HepG2 (cell line): ENCODE data around the gene CDV3. TPM values are rescaled to one million over a fixed set of nuclear protein-coding genes. Genes with fewer than 3 reads are reported as not detected.

Experiments used
- ATAC-seq: fragments of 200-7000 bp; cut with Tn5 transposase; 3 replicates; pipeline ENCODE4 v1.9.1; 2020; ENCODE audit warnings: mild to moderate bottlenecking, moderate library complexity
- BruUV-seq: library from RNA; stranded (reverse); fragments of 400-500 nt; replicated peaks from 2 replicates; lab custom pipeline; 2021; lab: Mats Ljungman, UMichigan
- CTCF ChIA-PET: fragments of 300-600 bp; formaldehyde crosslinking; extraction: SDS; loops from one replicate; lab custom pipeline; 2021; ENCODE audit warnings: low total read pairs, inconsistent platforms, low intra/inter-chr PET ratio; lab: Yijun Ruan, JAX
- POLR2A ChIA-PET: fragments of 350-600 bp; sonication (Branson Sonifier 250); formaldehyde crosslinking; loops from one replicate; lab custom pipeline; 2020; ENCODE audit warnings: antibody characterized with exemption, inconsistent platforms; lab: Yijun Ruan, JAX
- DNase-seq: peaks from one replicate; pipeline ENCODE4 v3.0.0-alpha.2; 2015; ENCODE audit warnings: low spot score
- FAIRE-seq: peaks from 3 replicates; lab custom pipeline; 2011; peaks lifted over from hg19 to GRCh38; lab: Jason Lieb, UNC
- H2AFZ ChIP-seq: one replicate; pipeline ENCODE4 v1.6.1; 2011; ENCODE audit warnings: low read length, inconsistent platforms
- H3K27ac ChIP-seq: fragments of 300-600 bp; 3 replicates; pipeline ENCODE4 v1.8.0; 2011; ENCODE audit warnings: mixed run types, mild to moderate bottlenecking, mixed read lengths, low read length, inconsistent platforms; ENCODE audit not compliant: insufficient read depth; ENCODE audit errors: extremely low read length
- H3K27me3 ChIP-seq, 2 experiments: fragments of 200-600 bp in 1 of 2; 2 replicates in 1 of 2; 3 replicates in 1 of 2; pipeline versions ENCODE4 v1.6.0 to v1.8.0; 2011; ENCODE audit warnings: low read length in 2 of 2, mild to moderate bottlenecking in 2 of 2, moderate library complexity in 2 of 2, inconsistent platforms in 1 of 2; ENCODE audit not compliant: insufficient read depth in 2 of 2, control insufficient read depth in 1 of 2
- H3K36me3 ChIP-seq, 2 experiments: fragments of 200-600 bp in 1 of 2; replicated peaks in 1 of 2; 2 replicates in 1 of 2; 3 replicates in 1 of 2; pipeline versions ENCODE4 v1.5.1 to v1.8.0; 2011; ENCODE audit warnings: low read length in 2 of 2, inconsistent platforms in 1 of 2; ENCODE audit not compliant: insufficient read depth in 2 of 2, control insufficient read depth in 1 of 2
- H3K4me1 ChIP-seq: 2 replicates; pipeline ENCODE4 v1.5.1; 2012; ENCODE audit warnings: low read length, inconsistent platforms; ENCODE audit not compliant: insufficient read depth
- H3K4me2 ChIP-seq: 2 replicates; pipeline ENCODE4 v1.6.0; 2011; ENCODE audit warnings: low read depth, low read length, inconsistent platforms
- H3K4me3 ChIP-seq, 3 experiments: fragments of 200-600 bp in 1 of 3; sonication (generic), shearing (Covaris generic) in 1 of 3; replicated peaks in 1 of 3; 2 replicates each; pipeline ENCODE4 v1.5.1; 2011 to 2016; ENCODE audit warnings: low read length in 3 of 3, inconsistent platforms in 2 of 3, low read depth in 2 of 3, mild to moderate bottlenecking in 2 of 3, control low read depth in 1 of 3, mixed read lengths in 1 of 3; ENCODE audit not compliant: insufficient read depth in 1 of 3
- H3K79me2 ChIP-seq: one replicate; pipeline ENCODE4 v1.6.1; 2011; ENCODE audit warnings: low read length, inconsistent platforms; ENCODE audit not compliant: insufficient read depth
- H3K9ac ChIP-seq: 2 replicates; pipeline ENCODE4 v1.6.0; 2011; ENCODE audit warnings: mild to moderate bottlenecking, low read depth, low read length, inconsistent platforms; ENCODE audit not compliant: insufficient read depth
- H3K9me3 ChIP-seq: 2 replicates; pipeline ENCODE4 v1.5.1; 2012; ENCODE audit warnings: mild to moderate bottlenecking, low read length
- H4K20me1 ChIP-seq: 2 replicates; pipeline ENCODE4 v1.6.0; 2011; ENCODE audit warnings: inconsistent platforms, mild to moderate bottlenecking, low read length, moderate library complexity; ENCODE audit not compliant: insufficient read depth
- CBX2 ChIP-seq, 2 experiments: fragments of 200-600 bp in 1 of 2; sonication (generic); formaldehyde crosslinking in 1 of 2; IDR thresholded peaks; 2 replicates each; pipeline versions ENCODE4 v1.7.0 to v1.8.1; 2018 to 2022; ENCODE audit warnings: low read depth in 2 of 2, low read length in 1 of 2, mild to moderate bottlenecking in 1 of 2, missing genetic modification reagents in 1 of 2
- CHD4 ChIP-seq: fragments of 200-600 bp; sonication (generic); IDR thresholded peaks from 2 replicates; pipeline ENCODE4 v1.7.0; 2017; ENCODE audit warnings: mild to moderate bottlenecking, low read length, borderline replicate concordance
- DNMT1 ChIP-seq: sonication (generic); formaldehyde crosslinking; IDR thresholded peaks from 2 replicates; pipeline ENCODE4 v1.5.1; 2020; ENCODE audit warnings: mild to moderate bottlenecking, missing genetic modification reagents
- FOXA3 ChIP-seq: IDR thresholded peaks from 2 replicates; pipeline ENCODE4 v1.6.1; 2016; ENCODE audit warnings: missing genetic modification reagents, missing compliant biosample characterization
- GLI4 ChIP-seq: sonication (generic); formaldehyde crosslinking; IDR thresholded peaks from 2 replicates; pipeline ENCODE4 v1.5.1; 2020; ENCODE audit warnings: missing genetic modification reagents, mild to moderate bottlenecking, moderate library complexity, borderline replicate concordance
- GTF2F1 ChIP-seq: fragments of 150-350 bp; IDR thresholded peaks from 2 replicates; pipeline ENCODE4 v1.6.1; 2014; ENCODE audit warnings: low read length
- GTF3A ChIP-seq: sonication (generic); formaldehyde crosslinking; conservative IDR thresholded peaks from 2 replicates; pipeline ENCODE4 v1.4.0; 2020; ENCODE audit warnings: mild to moderate bottlenecking, missing genetic modification reagents
- IRF2 ChIP-seq: IDR thresholded peaks from 2 replicates; pipeline ENCODE4 v1.6.1; 2018; ENCODE audit warnings: missing genetic modification reagents, missing compliant biosample characterization
- MEIS1 ChIP-seq: sonication (generic); formaldehyde crosslinking; IDR thresholded peaks from 2 replicates; pipeline ENCODE4 v1.9.0; 2021; ENCODE audit warnings: mild to moderate bottlenecking, missing genetic modification reagents, moderate library complexity, borderline replicate concordance
- MTA1 ChIP-seq: sonication (generic); formaldehyde crosslinking; IDR thresholded peaks from 2 replicates; pipeline ENCODE4 v1.4.0; 2020; ENCODE audit warnings: missing genetic modification reagents, mild to moderate bottlenecking, borderline replicate concordance
- NCOA5 ChIP-seq: sonication (generic); formaldehyde crosslinking; IDR thresholded peaks from 2 replicates; pipeline ENCODE4 v1.4.0; 2020; ENCODE audit warnings: missing genetic modification reagents
- NCOR1 ChIP-seq: fragments of 200-600 bp; sonication (generic); IDR thresholded peaks from 2 replicates; pipeline ENCODE4 v1.7.0; 2017; ENCODE audit warnings: antibody characterized with exemption, low read length, borderline replicate concordance
- POGZ ChIP-seq: sonication (generic); formaldehyde crosslinking; IDR thresholded peaks from 2 replicates; pipeline ENCODE4 v1.4.0; 2020; ENCODE audit warnings: mild to moderate bottlenecking, missing genetic modification reagents
- RAD21 ChIP-seq: fragments of 450-650 bp; formaldehyde crosslinking; IDR thresholded peaks from 2 replicates; pipeline ENCODE4 v1.5.0; 2020; ENCODE audit warnings: mild to moderate bottlenecking
- RBAK ChIP-seq: sonication (generic); formaldehyde crosslinking; IDR thresholded peaks from 2 replicates; pipeline ENCODE4 v1.5.1; 2020; ENCODE audit warnings: mild to moderate bottlenecking, missing genetic modification reagents
- RCOR2 ChIP-seq: IDR thresholded peaks from 2 replicates; pipeline ENCODE4 v1.6.1; 2016; ENCODE audit warnings: missing biosample characterization, missing genetic modification reagents
- SIN3B ChIP-seq: fragments of 150-350 bp; IDR thresholded peaks from 2 replicates; pipeline ENCODE4 v1.6.1; 2014; ENCODE audit warnings: low read length
- STAG1 ChIP-seq: sonication (generic); formaldehyde crosslinking; IDR thresholded peaks from 2 replicates; pipeline ENCODE4 v1.4.0; 2020; ENCODE audit warnings: missing genetic modification reagents
- ZNF432 ChIP-seq: sonication (generic); formaldehyde crosslinking; IDR thresholded peaks from 2 replicates; pipeline ENCODE4 v1.5.0; 2020; ENCODE audit warnings: missing genetic modification reagents, mild to moderate bottlenecking, borderline replicate concordance
- ZNF446 ChIP-seq: sonication (generic); formaldehyde crosslinking; IDR thresholded peaks from 2 replicates; pipeline ENCODE4 v1.5.0; 2020; ENCODE audit warnings: mild to moderate bottlenecking, missing genetic modification reagents
- ZNF629 ChIP-seq: sonication (generic); formaldehyde crosslinking; conservative IDR thresholded peaks from 2 replicates; pipeline ENCODE4 v1.5.0; 2020; ENCODE audit warnings: missing genetic modification reagents
- ZNF674 ChIP-seq: sonication (generic); formaldehyde crosslinking; IDR thresholded peaks from 2 replicates; pipeline ENCODE4 v1.5.0; 2020; ENCODE audit warnings: low read depth, mild to moderate bottlenecking, missing genetic modification reagents
- ZNF749 ChIP-seq: sonication (generic); formaldehyde crosslinking; IDR thresholded peaks from 2 replicates; pipeline ENCODE4 v1.8.0; 2022; ENCODE audit warnings: mild to moderate bottlenecking, missing genetic modification reagents, moderate library complexity, borderline replicate concordance
- ZNF850 ChIP-seq: sonication (generic); formaldehyde crosslinking; conservative IDR thresholded peaks from 2 replicates; pipeline ENCODE4 v1.9.0; 2021; ENCODE audit warnings: mild to moderate bottlenecking, missing genetic modification reagents
- ZSCAN25 ChIP-seq: sonication (generic); formaldehyde crosslinking; IDR thresholded peaks from 2 replicates; pipeline ENCODE4 v1.8.0; 2022; ENCODE audit warnings: mild to moderate bottlenecking, missing genetic modification reagents
- WGBS: methylation state at CpG from one replicate; pipeline ENCODE4 v1.1.6; 2017; ENCODE audit warnings: low lambda C conversion rate; 5-methylcytosine and 5-hydroxymethylcytosine counted together
- in situ Hi-C: cut with HindIII; loops from 2 replicates; pipeline ENCODE4 v1.10.0; 2017; ENCODE audit warnings: low pct_unique_long_range_greater_than_20kb; ENCODE audit not compliant: extremely low pct_ligation_motif_present
- intact Hi-C: fragments of 100-400 bp; cut with micrococcal nuclease; formaldehyde crosslinking; loops from one replicate; pipeline ENCODE4 v1.10.0; 2022; ENCODE audit not compliant: unreplicated experiment
- polyA plus RNA-seq, 8 experiments: library from polyadenylated mRNA; depleted of rRNA in 3 of 8; stranded (reverse) in 7 of 8; unstranded in 1 of 8; fragments of >200 nt; fragmentation: Illumina TruSeq in 4 of 8; extraction: Trizol in 4 of 8; gene quantifications; 2 replicates each; pipeline versions ENCODE4 v1.2.1 to v1.2.3, GENCODE V29; 2011 to 2016; ENCODE audit warnings: low read depth in 4 of 8, missing spikeins in 1 of 8, mixed read lengths in 1 of 8; ENCODE audit not compliant: insufficient read depth in 1 of 8
- total RNA-seq, 5 experiments: library from RNA; depleted of rRNA; stranded (reverse); fragments of >200 nt; fragmentation: Illumina TruSeq; extraction: Trizol; gene quantifications; 2 replicates each; pipeline ENCODE4 v1.2.3, GENCODE V29; 2016; ENCODE audit warnings: low read depth in 1 of 5

The CDV3 gene
- total and polyA plus RNA-seq, 2 of the 13 experiments (the other 11 are each of a cell fraction or from before 2014, with no cell fraction given) = 46.6 to 145 TPM

DNA sequence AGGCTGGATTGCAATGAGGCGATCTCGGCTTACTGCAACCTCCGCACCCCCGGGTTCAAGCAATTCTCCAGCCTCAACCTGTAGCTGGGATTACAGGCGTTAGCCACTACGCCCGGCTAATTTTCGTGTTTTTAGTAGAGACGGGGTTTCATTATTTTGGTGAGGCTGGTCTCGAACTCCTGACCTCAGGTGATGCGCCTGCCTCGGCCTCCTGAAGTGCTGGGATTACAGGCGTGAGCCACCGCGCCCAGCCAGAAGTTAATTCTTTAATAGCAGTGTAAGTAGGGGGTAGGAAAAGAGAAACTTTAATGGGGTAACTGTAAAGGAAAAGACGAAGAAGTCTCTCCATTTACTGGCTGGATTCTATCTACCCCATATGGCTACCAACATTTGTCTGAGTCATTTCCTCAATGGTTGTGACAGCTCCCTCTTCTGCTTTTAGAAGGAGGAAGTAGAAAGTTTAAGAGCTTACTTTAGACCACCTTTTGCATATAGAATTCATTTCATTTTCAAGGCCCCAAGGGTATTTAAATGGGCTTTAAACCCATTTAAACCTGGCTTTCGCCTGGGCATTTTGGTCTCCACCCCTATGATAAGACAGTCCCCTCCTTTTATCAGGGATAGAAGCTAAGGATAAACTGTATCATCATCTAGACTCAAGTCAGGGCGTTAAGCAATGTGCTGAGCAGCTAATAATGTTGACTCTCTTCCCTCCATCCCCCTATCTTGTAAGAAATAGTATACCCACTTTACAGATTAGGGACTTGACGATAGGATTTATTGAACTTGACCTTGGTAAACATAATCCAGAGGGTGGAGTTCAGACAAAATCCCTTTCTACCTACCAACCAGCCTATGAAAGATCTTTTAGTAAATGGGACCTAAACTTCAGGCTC lies 1.1 kb upstream of the CDV3 start:
- ChIA-PET POLR2A (interaction anchor here (0.5 to 3.2 kb wide), 28 partner anchors 7 to 228 kb away, joined by 3 to 22 read pairs (median 4); partner anchors contain the start of gene TF), CTCF (no interaction called here)
- H3K4me2 ChIP-seq = peak overlapping the region; percentile 84
- in situ Hi-C loops = loop anchor here (5.0 to 10.0 kb wide), 2 partner anchors 80 to 108 kb away; no protein-coding TSS in a partner anchor
- ATAC-seq = no peak
- no peak for FAIRE-seq
- H3K9ac ChIP-seq = peak overlapping the region; percentile 78
- TSS peak; percentile 95 for BruUV-seq
- H2AFZ ChIP-seq = peak overlapping the region; percentile 30
- peaks cover 23% of the 10 kb centered on the region for H4K20me1 ChIP-seq
- 85% methylated on average over 19 of the region's 19 CpGs for WGBS
- intact Hi-C loops = loop anchor here (1.0 to 10.0 kb wide), 3 partner anchors 36 to 848 kb away; partner anchors contain the start of gene NPHP3
- no peaks in the 10 kb centered on the region for H3K27me3 ChIP-seq
- peaks cover 27% of the 10 kb centered on the region for H3K79me2 ChIP-seq
- no peak for DNase-seq
- H3K4me1 ChIP-seq = peaks cover 71% of the 10 kb centered on the region
- peaks cover 0 to 8% of the 10 kb centered on the region in 2 experiments; a peak in 1 of 5 replicates for H3K36me3 ChIP-seq
- peak overlapping the region; percentile 84 for H3K27ac ChIP-seq
- no peaks in the 10 kb centered on the region for H3K9me3 ChIP-seq
- peak overlapping the region; percentile 37 to 64 (median 55); a peak in 5 of 6 replicates for H3K4me3 ChIP-seq
- TF ChIP-seq NCOR1 (0 out of 2 replicates have a peak, but pooled peaks have one; percentile 30), POGZ (CRISPR knock-in tag) (0 out of 2 replicates have a peak, but pooled peaks have one; percentile 15), MEIS1 (CRISPR knock-in tag) (no peak), CHD4 (peak; percentile 72; the same call in 1 of the 2 replicates), SIN3B (no peak), MTA1 (CRISPR knock-in tag) (no peak), DNMT1 (CRISPR knock-in tag) (no peak), GTF2F1 (no peak), ZNF446 (CRISPR knock-in tag) (no peak), ZNF629 (CRISPR knock-in tag) (peak; percentile 87), IRF2 (CRISPR knock-in tag) (no peak), ZNF749 (CRISPR knock-in tag) (no peak), NCOA5 (no peak), GLI4 (CRISPR knock-in tag) (no peak), STAG1 (CRISPR knock-in tag) (no peak), ZNF674 (CRISPR knock-in tag) (no peak), RAD21 (CRISPR knock-in tag) (0 out of 2 replicates have a peak, but pooled peaks have one; percentile 19), RCOR2 (CRISPR knock-in tag) (peak; percentile 46; the same call in 1 of the 2 replicates), ZSCAN25 (CRISPR knock-in tag) (no peak), CBX2 (IDR thresholded peaks at IDR 0.05; ENCODE audit: low read depth, low read length) (no peak), CBX2 (CRISPR knock-in tag; IDR thresholded peaks at IDR 0.05; ENCODE audit: low read depth) (no peak), FOXA3 (CRISPR knock-in tag) (no peak), RBAK (CRISPR knock-in tag) (no peak), ZNF850 (no peak), ZNF432 (CRISPR knock-in tag) (no peak), GTF3A (CRISPR knock-in tag) (0 out of 2 replicates have a peak, but pooled peaks have one; percentile 16)
